Activated CD8-positive, alpha-beta T cell treated with anti-CD3 and anti-CD28 coated beads, Interleukin-2, amount 10 ng/mL, durations not matched to agents 7 days and 5 days (primary cell): ENCODE results near the gene RIMBP2. TPM values are rescaled to one million over a fixed set of nuclear protein-coding genes. Genes with fewer than 3 reads are reported as not detected.

Experiments
- ATAC-seq: fragments of 150-1000 bp; cut with Tn5 transposase; one replicate; pipeline ENCODE4 v1.10.0; 2021; ENCODE audit warnings: moderate library complexity
- CTCF ChIA-PET: fragments of 350-600 bp; sonication (Branson Sonifier 250); formaldehyde crosslinking; loops from one replicate; lab custom pipeline; 2021; ENCODE audit warnings: antibody characterized with exemption; lab: Charles Lee
- POLR2A ChIA-PET: fragments of 350-600 bp; sonication (Branson Sonifier 250); formaldehyde crosslinking; loops from one replicate; lab custom pipeline; 2021; ENCODE audit warnings: antibody characterized with exemption; lab: Charles Lee
- DNase-seq: peaks from one replicate; pipeline ENCODE4 v3.0.0-alpha.2; 2020
- H3K27ac Mint-ChIP-seq: one replicate; pipeline ENCODE4 v1.8.0; 2021; ENCODE audit warnings: mild to moderate bottlenecking, mixed read lengths
- H3K27me3 Mint-ChIP-seq: one replicate; pipeline ENCODE4 v1.8.0; 2021; ENCODE audit warnings: low read depth, mixed read lengths
- H3K36me3 Mint-ChIP-seq: one replicate; pipeline ENCODE4 v1.8.0; 2021; ENCODE audit warnings: low read depth, mixed read lengths
- H3K4me1 Mint-ChIP-seq: one replicate; pipeline ENCODE4 v1.8.0; 2021; ENCODE audit warnings: low read depth, mixed read lengths
- H3K4me3 Mint-ChIP-seq: one replicate; pipeline ENCODE4 v1.8.0; 2021; ENCODE audit warnings: mild to moderate bottlenecking, mixed read lengths
- H3K9me3 Mint-ChIP-seq: one replicate; pipeline ENCODE4 v1.8.0; 2022; ENCODE audit warnings: mixed read lengths; ENCODE audit not compliant: insufficient read depth
- total RNA-seq, 2 experiments: library from RNA; stranded (reverse); gene quantifications; one replicate each; pipeline ENCODE4 v1.2.3, GENCODE V29; 2021

Gene RIMBP2
- total RNA-seq, 2 experiments from 2014 or later, result not detected

GRCh38 chr12:130423136-130423535, 293.0 kb downstream of the RIMBP2 start:
- POLR2A ChIA-PET, result no interaction called here
- Mint-ChIP-seq H3K4me1 (no peaks in the 10 kb centered on the region), H3K27me3 (no peaks in the 10 kb centered on the region), H3K4me3 (no peak overlapping the region), H3K27ac (no peak overlapping the region), H3K36me3 (no peaks in the 10 kb centered on the region), H3K9me3 (no peaks in the 10 kb centered on the region)
- DNase-seq, result no peak
- no peak for ATAC-seq
- CTCF ChIA-PET, result no interaction called here

- DNase-seq, result no peak
- no peak overlapping the region for H3K27ac Mint-ChIP-seq
- POLR2A ChIA-PET, result no interaction called here
Observed at GRCh38 chr12:130422676-130423075, 293.4 kb downstream of the RIMBP2 start.

GRCh38 chr12:130421896-130422295, 294.2 kb downstream of the RIMBP2 start:
- Mint-ChIP-seq H3K4me1 (no peaks in the 10 kb centered on the region), H3K27ac (no peak overlapping the region), H3K9me3 (no peaks in the 10 kb centered on the region), H3K27me3 (peaks cover 2% of the 10 kb centered on the region), H3K4me3 (no peak overlapping the region), H3K36me3 (no peaks in the 10 kb centered on the region)
- ChIA-PET CTCF (no interaction called here), POLR2A (no interaction called here)
- no peak for ATAC-seq
- no peak for DNase-seq

More at GRCh38 chr12:130422676-130423075, 293.4 kb downstream of the RIMBP2 start:
- ATAC-seq, result no peak
- no peaks in the 10 kb centered on the region for H3K4me1 Mint-ChIP-seq
- H3K27me3 Mint-ChIP-seq, result no peaks in the 10 kb centered on the region
- CTCF ChIA-PET, result no interaction called here
- H3K9me3 Mint-ChIP-seq, result no peaks in the 10 kb centered on the region
- H3K4me3 Mint-ChIP-seq, result no peak overlapping the region
- no peaks in the 10 kb centered on the region for H3K36me3 Mint-ChIP-seq

GRCh38 chr12:130420071-130420470, 296.0 kb downstream of the RIMBP2 start:
- H3K27me3 Mint-ChIP-seq, result peaks cover 3% of the 10 kb centered on the region

GRCh38 chr12:130419116-130419515, 297.0 kb downstream of the RIMBP2 start:
- Mint-ChIP-seq H3K9me3 (no peaks in the 10 kb centered on the region), H3K36me3 (no peaks in the 10 kb centered on the region), H3K4me3 (no peak overlapping the region), H3K27ac (no peak overlapping the region), H3K4me1 (no peaks in the 10 kb centered on the region), H3K27me3 (peaks cover 3% of the 10 kb centered on the region)
- DNase-seq (no peak), ATAC-seq (no peak)
- ChIA-PET POLR2A (no interaction called here), CTCF (no interaction called here)

More at GRCh38 chr12:130420071-130420470, 296.0 kb downstream of the RIMBP2 start:
- Mint-ChIP-seq H3K27ac (no peak overlapping the region), H3K4me3 (no peak overlapping the region), H3K4me1 (no peaks in the 10 kb centered on the region), H3K9me3 (no peaks in the 10 kb centered on the region), H3K36me3 (no peaks in the 10 kb centered on the region)
- POLR2A ChIA-PET, result no interaction called here
- DNase-seq (no peak), ATAC-seq (no peak)
- CTCF ChIA-PET, result no interaction called here

- no peaks in the 10 kb centered on the region for H3K36me3 Mint-ChIP-seq
- CTCF ChIA-PET, result no interaction called here
- no peaks in the 10 kb centered on the region for H3K9me3 Mint-ChIP-seq
- H3K4me1 Mint-ChIP-seq, result no peaks in the 10 kb centered on the region
- DNase-seq (no peak), ATAC-seq (no peak)
- no peak overlapping the region for H3K27ac Mint-ChIP-seq
- POLR2A ChIA-PET, result no interaction called here
- no peak overlapping the region for H3K4me3 Mint-ChIP-seq
- H3K27me3 Mint-ChIP-seq, result peaks cover 3% of the 10 kb centered on the region
Observed at GRCh38 chr12:130418251-130418650, 297.8 kb downstream of the RIMBP2 start.

- Mint-ChIP-seq H3K27me3 (peaks cover 3% of the 10 kb centered on the region), H3K9me3 (no peaks in the 10 kb centered on the region), H3K27ac (no peak overlapping the region), H3K4me3 (no peak overlapping the region), H3K4me1 (no peaks in the 10 kb centered on the region), H3K36me3 (no peaks in the 10 kb centered on the region)
- DNase-seq (no peak), ATAC-seq (no peak)
- ChIA-PET CTCF (no interaction called here), POLR2A (no interaction called here)
Observed at GRCh38 chr12:130414381-130414780, 301.7 kb downstream of the RIMBP2 start.

GRCh38 chr12:130413909-130414308, 302.2 kb downstream of the RIMBP2 start:
- Mint-ChIP-seq H3K27ac (no peak overlapping the region), H3K4me3 (no peak overlapping the region), H3K9me3 (no peaks in the 10 kb centered on the region), H3K36me3 (no peaks in the 10 kb centered on the region), H3K4me1 (no peaks in the 10 kb centered on the region), H3K27me3 (peaks cover 3% of the 10 kb centered on the region)
- CTCF ChIA-PET, result no interaction called here
- ATAC-seq, result no peak
- no peak for DNase-seq
- POLR2A ChIA-PET, result no interaction called here

GRCh38 chr12:130412384-130412783, 303.7 kb downstream of the RIMBP2 start:
- Mint-ChIP-seq H3K27ac (no peak overlapping the region), H3K4me3 (no peak overlapping the region), H3K4me1 (no peaks in the 10 kb centered on the region), H3K36me3 (no peaks in the 10 kb centered on the region), H3K27me3 (peaks cover 3% of the 10 kb centered on the region), H3K9me3 (no peaks in the 10 kb centered on the region)
- ATAC-seq, result no peak
- CTCF ChIA-PET, result no interaction called here
- no peak for DNase-seq
- POLR2A ChIA-PET, result no interaction called here

GRCh38 chr12:130405332-130405731, 310.8 kb downstream of the RIMBP2 start:
- Mint-ChIP-seq H3K27me3 (peaks cover 3% of the 10 kb centered on the region), H3K9me3 (no peaks in the 10 kb centered on the region), H3K4me1 (no peaks in the 10 kb centered on the region), H3K27ac (no peak overlapping the region), H3K4me3 (no peak overlapping the region), H3K36me3 (no peaks in the 10 kb centered on the region)
- DNase-seq (no peak), ATAC-seq (no peak)
- CTCF ChIA-PET, result no interaction called here
- POLR2A ChIA-PET, result no interaction called here

GRCh38 chr12:130401703-130402102, 314.4 kb downstream of the RIMBP2 start:
- peaks cover 5% of the 10 kb centered on the region for H3K27me3 Mint-ChIP-seq
- ChIA-PET POLR2A (no interaction called here), CTCF (no interaction called here)
- H3K9me3 Mint-ChIP-seq, result no peaks in the 10 kb centered on the region
- H3K4me3 Mint-ChIP-seq, result no peak overlapping the region
- ATAC-seq (no peak), DNase-seq (no peak)
- H3K27ac Mint-ChIP-seq, result no peak overlapping the region
- H3K36me3 Mint-ChIP-seq, result no peaks in the 10 kb centered on the region
- no peaks in the 10 kb centered on the region for H3K4me1 Mint-ChIP-seq

- no peaks in the 10 kb centered on the region for H3K9me3 Mint-ChIP-seq
- H3K27me3 Mint-ChIP-seq, result peaks cover 8% of the 10 kb centered on the region
- H3K36me3 Mint-ChIP-seq, result no peaks in the 10 kb centered on the region
- POLR2A ChIA-PET, result no interaction called here
- peaks cover 10% of the 10 kb centered on the region for H3K4me1 Mint-ChIP-seq
- CTCF ChIA-PET, result no interaction called here
- DNase-seq, result no peak
- no peak for ATAC-seq
- H3K27ac Mint-ChIP-seq, result no peak overlapping the region
- H3K4me3 Mint-ChIP-seq, result no peak overlapping the region
Observed at GRCh38 chr12:130398100-130398848, 317.8 kb downstream of the RIMBP2 start.

GRCh38 chr12:130396667-130397066, 319.4 kb downstream of the RIMBP2 start:
- CTCF ChIA-PET, result no interaction called here
- Mint-ChIP-seq H3K4me3 (no peak overlapping the region), H3K9me3 (no peaks in the 10 kb centered on the region), H3K27ac (no peak overlapping the region), H3K27me3 (peaks cover 8% of the 10 kb centered on the region), H3K36me3 (no peaks in the 10 kb centered on the region), H3K4me1 (peaks cover 10% of the 10 kb centered on the region)
- POLR2A ChIA-PET, result no interaction called here
- no peak for DNase-seq
- no peak for ATAC-seq
